Right lobe of liver (tissue), 5 donors: ENCODE results near the gene CSF2. TPM values are rescaled to one million over a fixed set of nuclear protein-coding genes. Genes with fewer than 3 reads are reported as not detected.

Source experiments
- small RNA-seq, 2 experiments: library from RNA; depleted of rRNA; stranded (forward); fragments of <200 nt; gene quantifications; one replicate each; pipeline ENCODE3, GENCODE V24; 2016
- total RNA-seq, 6 experiments: library from RNA; depleted of rRNA in 2 of 6; stranded (reverse); fragments of >200 nt in 2 of 6; fragmentation: NEBNext Ultra II Directional in 3 of 6; extraction: Animal tissue kit (Norgen Biotek cat#: 25700) in 3 of 6; gene quantifications; one replicate each; pipeline versions ENCODE4 v1.1.0 to v1.2.4, GENCODE V29; 2016 to 2023
- donor health status: DM: no; HTN: no; CAD: no.
- donor health status: DM: no; HTN: no; CAD: no.
- donor health status: DM: no; HTN: yes; CAD: no.
- donor health status: DM: no; HTN: yes; CAD: no.

The CSF2 gene
- total RNA-seq, 6 experiments from 2014 or later: not detected

Small RNAs within 50 kb of the gene (small RNA-seq; reads per million reads assigned to genes)
- gene RF00285: 0 reads per million in 2 experiments

Other genes with a start within 250 kb of the CSF2 start
- under 1 TPM in 1 of 6 experiments, not detected in 5; 0.55 TPM for gene MEIKIN, start 128.1 kb upstream of the CSF2 start, total RNA-seq
- 1 to 10 TPM; 1.3 to 6.0 (median 4.6) TPM for gene ACSL6, start 62.1 kb upstream of the CSF2 start, total RNA-seq
- not detected for gene IL3, start 13.1 kb upstream of the CSF2 start, total RNA-seq
- gene P4HA2, start 154.1 kb downstream of the CSF2 start, total RNA-seq: 10 to 100 TPM; 11.5 to 23.2 (median 16.5) TPM
- gene PDLIM4, start 183.9 kb downstream of the CSF2 start, total RNA-seq: under 1 TPM in 4 of 6 experiments, not detected in 2; 0.24 to 0.95 (median 0.40) TPM
- under 1 TPM; 0.31 to 0.59 (median 0.36) TPM for gene SLC22A4, start 220.6 kb downstream of the CSF2 start, total RNA-seq